ENCODE data around the gene DNAJC5.

The DNAJC5 gene

GRCh38 chr20:63942969-63943807 lies 48.3 kb downstream of the DNAJC5 start:
- TF ChIP-seq JUND (IDR thresholded peaks at IDR 0.05; ENCODE audit: low read depth) = no peak
- DNase-seq (ENCODE audit: low read depth in 1 of 2, low spot score in 1 of 2) = no peak
- in situ Hi-C loops (cut with HindIII; ENCODE audit: low pct_unique_long_range_greater_than_20kb, low sequenced_read_pairs) = no loop called here

- DNase-seq (ENCODE audit: low read depth in 1 of 2, low spot score in 1 of 2) = no peak
- TF ChIP-seq JUND (IDR thresholded peaks at IDR 0.05; ENCODE audit: low read depth) = no peak
- in situ Hi-C loops (cut with HindIII; ENCODE audit: low pct_unique_long_range_greater_than_20kb, low sequenced_read_pairs) = no loop called here
Observed at GRCh38 chr20:63943808-63944077, 48.8 kb downstream of the DNAJC5 start.

- DNase-seq (ENCODE audit: low read depth in 1 of 2, low spot score in 1 of 2) = no peak
- TF ChIP-seq JUND (IDR thresholded peaks at IDR 0.05; ENCODE audit: low read depth) = no peak
- in situ Hi-C loops (cut with HindIII; ENCODE audit: low pct_unique_long_range_greater_than_20kb, low sequenced_read_pairs) = no loop called here
Observed at GRCh38 chr20:63944078-63944941, 49.4 kb downstream of the DNAJC5 start.

- TF ChIP-seq JUND (IDR thresholded peaks at IDR 0.05; ENCODE audit: low read depth) = no peak
- in situ Hi-C loops (cut with HindIII; ENCODE audit: low pct_unique_long_range_greater_than_20kb, low sequenced_read_pairs) = no loop called here
- no peak for DNase-seq (ENCODE audit: low read depth in 1 of 2, low spot score in 1 of 2)
Observed at GRCh38 chr20:63945031-63945658, 50.2 kb downstream of the DNAJC5 start.

- DNase-seq (ENCODE audit: low read depth in 1 of 2, low spot score in 1 of 2) = no peak
- in situ Hi-C loops (cut with HindIII; ENCODE audit: low pct_unique_long_range_greater_than_20kb, low sequenced_read_pairs) = no loop called here
- no peak for TF ChIP-seq JUND (IDR thresholded peaks at IDR 0.05; ENCODE audit: low read depth)
Observed at GRCh38 chr20:63945921-63946920, 51.3 kb downstream of the DNAJC5 start.

- peak in 1 of 2 experiments; percentile 29 for DNase-seq (ENCODE audit: low read depth in 1 of 2, low spot score in 1 of 2)
- in situ Hi-C loops (cut with HindIII; ENCODE audit: low pct_unique_long_range_greater_than_20kb, low sequenced_read_pairs) = no loop called here
Observed at GRCh38 chr20:63946986-63947637, 52.2 kb downstream of the DNAJC5 start.

GRCh38 chr20:63947638-63948456 lies 52.9 kb downstream of the DNAJC5 start:
- in situ Hi-C loops (cut with HindIII; ENCODE audit: low pct_unique_long_range_greater_than_20kb, low sequenced_read_pairs) = no loop called here
- no peak for DNase-seq (ENCODE audit: low read depth in 1 of 2, low spot score in 1 of 2)
- TF ChIP-seq JUND (IDR thresholded peaks at IDR 0.05; ENCODE audit: low read depth) = no peak

More at GRCh38 chr20:63946986-63947637, 52.2 kb downstream of the DNAJC5 start:
- no peak for TF ChIP-seq JUND (IDR thresholded peaks at IDR 0.05; ENCODE audit: low read depth)

GRCh38 chr20:63950701-63951397 lies 55.9 kb downstream of the DNAJC5 start:
- in situ Hi-C loops (cut with HindIII; ENCODE audit: low pct_unique_long_range_greater_than_20kb, low sequenced_read_pairs) = no loop called here

GRCh38 chr20:63951398-63952209 lies 56.7 kb downstream of the DNAJC5 start:
- DNase-seq (ENCODE audit: low read depth in 1 of 2, low spot score in 1 of 2) = no peak
- TF ChIP-seq JUND (IDR thresholded peaks at IDR 0.05; ENCODE audit: low read depth) = no peak
- in situ Hi-C loops (cut with HindIII; ENCODE audit: low pct_unique_long_range_greater_than_20kb, low sequenced_read_pairs) = no loop called here

More at GRCh38 chr20:63950701-63951397, 55.9 kb downstream of the DNAJC5 start:
- TF ChIP-seq JUND (IDR thresholded peaks at IDR 0.05; ENCODE audit: low read depth) = no peak
- no peak for DNase-seq (ENCODE audit: low read depth in 1 of 2, low spot score in 1 of 2)

- TF ChIP-seq JUND (IDR thresholded peaks at IDR 0.05; ENCODE audit: low read depth) = no peak
- in situ Hi-C loops (cut with HindIII; ENCODE audit: low pct_unique_long_range_greater_than_20kb, low sequenced_read_pairs) = no loop called here
- DNase-seq (ENCODE audit: low read depth in 1 of 2, low spot score in 1 of 2) = no peak
Observed at GRCh38 chr20:63952210-63952535, 57.2 kb downstream of the DNAJC5 start.

Measured in T47D (cell line).